Endodermal cell (in vitro differentiated cells): Measurements from ENCODE around the gene TXNDC15. TPM values are rescaled to one million over a fixed set of nuclear protein-coding genes. Genes with fewer than 3 reads are reported as not detected.
A peak's percentile ranks its signal among the peaks of the same experiment; 100 is the strongest.
"Not testable (repeated sequence)": the region's sequence is repeated elsewhere in the genome, so short reads cannot be mapped to it uniquely, and the experiment has no call there.

ENCODE experiments used
- DNase-seq: peaks from one replicate; pipeline ENCODE4 v3.0.0-alpha.2; 2017
- H3K27ac ChIP-seq: 2 replicates; pipeline ENCODE4 v1.5.1; 2013; ENCODE audit warnings: mild to moderate bottlenecking, low read depth, low read length, moderate library complexity
- H3K27me3 ChIP-seq: 2 replicates; pipeline ENCODE4 v1.6.1; 2013; ENCODE audit warnings: mild to moderate bottlenecking, low read length, moderate library complexity; ENCODE audit not compliant: insufficient read depth, control insufficient read depth, poor library complexity, severe bottlenecking
- H3K36me3 ChIP-seq: 2 replicates; pipeline ENCODE4 v1.7.0; 2013; ENCODE audit warnings: mild to moderate bottlenecking, low read length, moderate library complexity; ENCODE audit not compliant: control insufficient read depth, insufficient read depth
- H3K4me1 ChIP-seq: one replicate; pipeline ENCODE4 v1.7.0; 2013; ENCODE audit warnings: low read length; ENCODE audit not compliant: control insufficient read depth, insufficient read depth
- H3K4me3 ChIP-seq: 2 replicates; pipeline ENCODE4 v1.5.1; 2013; ENCODE audit warnings: mild to moderate bottlenecking, low read length, moderate library complexity
- H3K9ac ChIP-seq: 2 replicates; pipeline ENCODE4 v1.6.1; 2013; ENCODE audit warnings: mild to moderate bottlenecking, low read length, moderate library complexity; ENCODE audit not compliant: poor library complexity, severe bottlenecking; ENCODE audit errors: extremely low read depth
- H3K9me3 ChIP-seq: 2 replicates; pipeline ENCODE4 v1.6.1; 2013; ENCODE audit warnings: mild to moderate bottlenecking, low read length, moderate library complexity; ENCODE audit not compliant: control insufficient read depth
- H3K27ac Mint-ChIP-seq: 2 replicates; pipeline ENCODE4 v1.8.0; 2020; ENCODE audit warnings: mixed read lengths
- H3K27me3 Mint-ChIP-seq: 2 replicates; pipeline ENCODE4 v1.8.0; 2021; ENCODE audit warnings: mild to moderate bottlenecking, mixed read lengths; ENCODE audit not compliant: insufficient read depth
- H3K36me3 Mint-ChIP-seq: 2 replicates; pipeline ENCODE4 v1.8.0; 2020; ENCODE audit warnings: low read depth, mixed read lengths
- H3K4me1 Mint-ChIP-seq: 2 replicates; pipeline ENCODE4 v1.8.0; 2020; ENCODE audit warnings: mixed read lengths
- H3K4me3 Mint-ChIP-seq: 2 replicates; pipeline ENCODE4 v1.8.0; 2020; ENCODE audit warnings: mild to moderate bottlenecking, moderate library complexity, mixed read lengths
- H3K9me3 Mint-ChIP-seq: 2 replicates; pipeline ENCODE4 v1.8.0; 2020; ENCODE audit warnings: mild to moderate bottlenecking, mixed read lengths
- CTCF ChIP-seq: fragments of 200-600 bp; sonication (generic); conservative IDR thresholded peaks from 2 replicates; pipeline ENCODE4 v1.5.0; 2021; ENCODE audit warnings: antibody characterized with exemption, mild to moderate bottlenecking
- WGBS, 2 experiments: methylation state at CpG; one replicate each; pipeline versions ENCODE4 v1.1.5 to v1.1.7; 2013; ENCODE audit warnings: missing lambda C conversion rate in 2 of 2, mixed read lengths in 1 of 2; ENCODE audit not compliant: insufficient coverage in 1 of 2, insufficient read length in 1 of 2; 5-methylcytosine and 5-hydroxymethylcytosine counted together
- total RNA-seq, 2 donors: library from RNA; stranded (reverse); fragmentation: NEBNext Ultra II Directional in 1 of 2; extraction: Animal tissue kit (Norgen Biotek cat#: 25700) in 1 of 2; gene quantifications; 2 replicates in 1 of 2; 3 replicates in 1 of 2; pipeline ENCODE4 v1.2.1, GENCODE V29; 2021

Gene TXNDC15
- total RNA-seq, 2 donors from 2014 or later = 34.0 to 37.0 TPM

- no peaks in the 10 kb centered on the region for H3K27me3 ChIP-seq
- Mint-ChIP-seq H3K36me3 (peaks cover 20% of the 10 kb centered on the region), H3K4me1 (peaks cover 2% of the 10 kb centered on the region), H3K4me3 (peak overlapping the region; percentile 77), H3K9me3 (no peaks in the 10 kb centered on the region), H3K27ac (no peak overlapping the region), H3K27me3 (no peaks in the 10 kb centered on the region)
- TF ChIP-seq CTCF = no peak
- H3K9ac ChIP-seq = no peak overlapping the region
- no peak for DNase-seq
- H3K36me3 ChIP-seq = peaks cover 8% of the 10 kb centered on the region
- no peak overlapping the region for H3K27ac ChIP-seq
- no peak overlapping the region for H3K4me3 ChIP-seq
- H3K4me1 ChIP-seq = no peaks in the 10 kb centered on the region
- no peaks in the 10 kb centered on the region for H3K9me3 ChIP-seq
- WGBS, 2 experiments = 86 to 91% methylated on average over 1 of the region's 1 CpG
These were observed 32.6 kb downstream of the TXNDC15 start for GRCh38 chr5:134906811-134907210.

- H3K4me3 Mint-ChIP-seq = not testable (repeated sequence)
These were observed 36.6 kb downstream of the TXNDC15 start for GRCh38 chr5:134910752-134911151.

GRCh38 chr5:134911285-134912206 lies 37.4 kb downstream of the TXNDC15 start:
- no peak overlapping the region for H3K4me3 Mint-ChIP-seq
- H3K4me3 ChIP-seq = no peak overlapping the region
- H3K36me3 Mint-ChIP-seq = peaks cover 22% of the 10 kb centered on the region
- no peak overlapping the region for H3K9ac ChIP-seq
- H3K27ac ChIP-seq = no peak overlapping the region
- peaks cover 33% of the 10 kb centered on the region for H3K36me3 ChIP-seq
- no peak overlapping the region for H3K27ac Mint-ChIP-seq
- no peak for DNase-seq
- no peaks in the 10 kb centered on the region for H3K27me3 Mint-ChIP-seq
- no peaks in the 10 kb centered on the region for H3K4me1 ChIP-seq
- H3K27me3 ChIP-seq = no peaks in the 10 kb centered on the region
- TF ChIP-seq CTCF = no peak
- 90 to 100% methylated on average over 4 to 8 of the region's 8 CpGs for WGBS, 2 experiments
- H3K9me3 ChIP-seq = no peaks in the 10 kb centered on the region
- no peaks in the 10 kb centered on the region for H3K9me3 Mint-ChIP-seq
- H3K4me1 Mint-ChIP-seq = no peaks in the 10 kb centered on the region

More at GRCh38 chr5:134910752-134911151, 36.6 kb downstream of the TXNDC15 start:
- not testable (repeated sequence) for H3K27ac Mint-ChIP-seq, H3K4me1 ChIP-seq, H3K4me3 ChIP-seq, H3K27me3 Mint-ChIP-seq, H3K9me3 ChIP-seq, DNase-seq, H3K27ac ChIP-seq, H3K27me3 ChIP-seq, H3K9ac ChIP-seq, H3K4me1 Mint-ChIP-seq, H3K9me3 Mint-ChIP-seq
- H3K36me3 Mint-ChIP-seq = peaks cover 23% of the 10 kb centered on the region
- H3K36me3 ChIP-seq = peaks cover 31% of the 10 kb centered on the region
- 90 to 93% methylated on average over 2 of the region's 2 CpGs for WGBS, 2 experiments
